SU-DHL-6 (cell line): Measurements from ENCODE around the gene PKNOX2.

Experiments
- CTCF ChIP-seq: fragments of 200-600 bp; sonication (generic); IDR thresholded peaks from one replicate; pipeline ENCODE4 v1.5.1; 2017; ENCODE audit warnings: antibody characterized with exemption, mild to moderate bottlenecking, low read length, moderate library complexity; ENCODE audit not compliant: insufficient read depth, poor library complexity, severe bottlenecking
- EZH2phosphoT487 ChIP-seq: fragments of 200-600 bp; sonication (generic), shearing (Covaris generic); conservative IDR thresholded peaks from 2 replicates; pipeline ENCODE4 v1.6.1; 2018; ENCODE audit warnings: mild to moderate bottlenecking, antibody characterized with exemption, low read length, moderate library complexity, mixed read lengths

GRCh38 chr11:125124618-125124992 lies 39.9 kb upstream of the PKNOX2 start:
- TF ChIP-seq CTCF: no peak
- TF ChIP-seq EZH2phosphoT487: no peak
